Kasumi-1 (cell line): ENCODE results near the gene BMPR1B.

Experiments used
- DNase-seq, 2 experiments: peaks; one replicate each; lab custom pipeline; 2025; lab: John Stamatoyannopoulos, UW

The BMPR1B gene

DNA sequence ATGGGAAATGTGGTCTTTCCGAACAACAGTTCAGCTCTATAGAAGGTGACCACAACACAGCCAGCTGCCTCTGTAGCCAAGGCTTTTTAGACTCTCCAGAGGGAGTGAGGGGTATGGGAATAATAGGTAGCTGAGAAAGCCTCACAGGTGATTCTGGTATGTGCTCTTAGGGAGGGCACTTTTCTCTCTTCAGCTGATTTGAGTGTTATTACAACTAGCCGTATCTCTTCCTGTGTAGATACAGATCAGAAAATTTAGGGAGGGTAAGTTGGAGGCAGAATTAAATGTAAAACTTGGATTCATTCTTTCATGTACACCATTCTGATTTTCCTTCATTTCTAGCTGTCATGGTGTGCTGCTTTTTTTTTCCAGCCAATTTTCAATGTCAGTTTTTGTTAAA lies 154.9 kb downstream of the BMPR1B start:
- no peak for DNase-seq

DNA sequence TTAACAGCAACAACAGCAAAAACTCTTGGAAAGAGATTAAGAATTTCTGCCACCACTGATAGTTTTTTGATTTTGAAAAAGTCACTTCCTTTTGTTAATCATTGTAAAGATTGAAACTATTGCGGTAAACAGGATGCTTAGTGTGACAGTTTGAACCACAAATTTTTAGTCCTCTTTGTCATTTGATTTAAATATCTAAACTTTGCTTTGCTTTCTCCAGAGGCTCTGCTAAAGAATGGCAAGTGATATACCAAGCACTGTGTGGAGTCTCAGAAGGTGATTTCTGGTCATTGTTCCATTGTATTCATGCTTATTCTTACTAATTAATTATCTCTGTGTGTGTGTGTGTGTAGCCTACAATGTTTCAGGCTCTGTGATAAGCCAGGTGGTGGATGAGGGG lies 155.6 kb downstream of the BMPR1B start:
- no peak for DNase-seq

DNA sequence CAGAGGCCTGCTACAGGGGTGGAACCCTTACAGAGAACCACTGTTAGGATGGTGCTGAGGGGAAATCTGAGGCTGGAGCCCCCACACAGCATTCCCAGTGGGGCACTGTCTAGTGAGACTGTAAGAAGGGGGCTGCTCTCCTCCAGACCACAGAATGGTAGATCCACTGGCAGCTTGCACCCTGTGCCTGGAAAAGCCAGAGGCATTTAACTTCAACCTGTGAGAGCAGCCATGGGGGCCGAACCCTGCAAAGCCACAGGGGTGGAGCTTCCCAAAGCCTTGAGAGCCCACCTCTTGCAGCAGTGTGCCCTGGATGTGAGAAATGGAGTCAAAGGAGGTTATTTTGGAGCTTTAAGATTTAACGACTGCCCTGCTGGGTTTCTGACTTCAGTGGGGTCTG lies 159.4 kb downstream of the BMPR1B start:
- DNase-seq = no peak

DNA sequence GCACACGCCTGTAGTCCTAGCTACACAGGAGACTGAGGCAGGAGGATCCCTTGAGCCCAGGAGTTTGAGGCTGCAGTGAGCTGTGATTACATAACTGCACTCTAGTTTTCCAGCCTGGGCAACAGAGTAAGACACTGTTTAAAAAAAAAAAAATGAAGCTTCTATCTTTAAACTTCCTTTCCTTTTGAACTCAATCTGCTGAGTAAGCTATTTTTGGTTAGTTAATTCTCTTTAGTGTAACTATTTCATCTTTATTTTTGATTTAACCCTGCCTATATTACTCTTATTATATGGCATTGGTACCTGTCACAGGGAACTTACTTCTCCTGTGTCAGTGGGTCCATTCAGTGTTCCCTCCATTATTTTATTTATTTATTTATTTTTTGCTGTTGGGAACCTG lies 160.8 kb downstream of the BMPR1B start:
- DNase-seq = no peak

DNA sequence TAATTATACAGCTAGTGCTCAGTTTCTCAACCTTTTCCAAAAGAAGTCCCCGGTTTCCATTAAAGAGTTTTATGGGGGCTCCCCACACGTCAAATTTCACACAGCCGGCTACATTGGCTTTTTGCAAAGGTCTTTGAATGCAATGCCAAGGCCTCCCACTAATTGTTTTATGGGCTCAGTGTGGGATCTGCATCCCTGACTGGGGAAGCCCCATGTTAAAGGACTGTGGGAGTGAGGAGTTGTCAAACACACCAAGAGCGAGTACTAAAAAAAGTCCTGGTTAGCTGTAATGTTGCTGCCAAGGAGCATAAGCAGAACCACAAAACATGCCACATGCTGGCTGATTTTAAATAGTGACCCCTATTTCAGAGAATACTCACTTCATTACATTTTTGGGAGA lies 162.6 kb downstream of the BMPR1B start:
- no peak for DNase-seq

DNA sequence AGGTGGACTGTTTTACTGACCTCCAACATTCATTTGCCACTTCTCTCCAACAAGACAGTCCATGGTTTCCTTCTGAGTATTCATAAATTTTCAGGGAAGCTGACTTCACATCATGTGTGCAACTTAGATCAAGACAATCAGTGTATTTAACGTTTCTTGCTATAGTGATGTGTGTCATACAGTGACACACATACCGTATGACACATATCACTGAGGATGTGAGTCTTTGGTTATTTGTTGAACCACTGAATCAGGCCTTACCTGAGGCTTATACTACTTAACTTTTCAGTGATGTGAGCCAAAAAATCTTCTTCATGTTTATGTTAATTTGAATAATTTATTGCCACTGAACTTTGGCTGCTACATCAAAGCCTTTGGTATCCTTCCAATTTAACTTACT lies 166.8 kb downstream of the BMPR1B start:
- no peak for DNase-seq

DNA sequence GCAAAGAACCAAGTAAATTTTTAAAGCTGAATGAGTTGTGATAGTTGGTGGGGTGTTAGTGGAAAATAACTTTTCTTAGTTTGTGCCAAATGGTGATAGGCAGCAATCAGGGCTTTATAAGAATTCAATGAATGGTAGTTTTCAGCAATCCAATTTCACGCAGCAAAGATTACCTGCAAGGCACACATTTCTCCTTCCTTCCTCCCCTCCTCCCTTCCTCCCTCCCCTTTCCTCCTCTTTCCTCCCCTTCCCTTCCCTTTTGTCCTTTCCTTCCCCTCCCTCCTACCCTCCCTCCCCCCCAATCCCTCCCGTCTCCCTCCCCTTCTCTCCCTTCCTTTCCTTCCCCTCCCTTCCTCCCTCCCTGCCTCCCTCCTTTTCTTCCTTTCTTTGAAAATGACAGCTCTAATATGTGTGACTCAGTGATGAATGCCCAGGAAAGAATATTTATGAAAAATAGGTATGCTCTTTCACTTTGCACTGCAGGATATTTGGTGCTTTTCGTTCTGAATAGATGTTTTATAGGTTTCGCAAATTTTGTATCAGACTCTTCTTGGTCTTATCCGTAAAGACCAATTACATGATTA lies 168.1 kb downstream of the BMPR1B start:
- DNase-seq = no peak

DNA sequence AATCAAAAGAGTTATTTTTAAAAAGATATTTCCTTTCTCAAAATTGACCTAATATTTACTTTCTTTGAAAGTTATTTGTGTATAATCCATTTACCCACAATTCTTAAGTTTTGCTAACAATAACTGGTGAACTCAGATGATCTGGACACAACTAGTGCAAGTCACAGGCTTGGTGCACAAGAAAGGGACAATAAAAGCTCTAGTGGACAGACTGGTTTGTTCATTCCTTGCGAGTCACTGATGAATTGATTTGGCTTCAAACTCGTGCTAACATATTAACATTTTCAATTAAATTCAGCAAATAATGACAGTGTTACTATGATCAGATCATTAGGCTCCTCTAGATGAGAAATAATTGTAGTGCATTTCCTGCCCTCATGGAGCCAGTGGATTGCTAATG lies 169.2 kb downstream of the BMPR1B start:
- no peak for DNase-seq

DNA sequence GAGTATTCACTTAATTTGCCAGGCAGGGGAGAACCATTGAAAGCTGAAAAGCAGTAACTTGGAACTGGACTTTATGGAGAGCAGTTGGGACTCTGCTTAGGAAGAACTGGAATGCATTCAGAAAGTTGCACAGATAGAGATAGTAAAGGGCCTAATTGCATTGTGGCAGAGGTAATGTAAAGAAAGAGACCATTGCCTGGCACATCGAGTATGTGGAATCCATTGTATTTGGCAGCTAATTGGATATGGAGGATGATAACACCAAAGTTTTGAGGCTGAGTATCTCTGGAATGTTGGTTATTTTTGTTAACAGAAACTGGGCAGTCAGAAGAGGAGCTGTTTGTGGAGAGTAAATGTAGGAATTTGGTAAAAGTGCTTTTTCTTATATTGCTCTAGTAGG lies 169.9 kb downstream of the BMPR1B start:
- DNase-seq = no peak

DNA sequence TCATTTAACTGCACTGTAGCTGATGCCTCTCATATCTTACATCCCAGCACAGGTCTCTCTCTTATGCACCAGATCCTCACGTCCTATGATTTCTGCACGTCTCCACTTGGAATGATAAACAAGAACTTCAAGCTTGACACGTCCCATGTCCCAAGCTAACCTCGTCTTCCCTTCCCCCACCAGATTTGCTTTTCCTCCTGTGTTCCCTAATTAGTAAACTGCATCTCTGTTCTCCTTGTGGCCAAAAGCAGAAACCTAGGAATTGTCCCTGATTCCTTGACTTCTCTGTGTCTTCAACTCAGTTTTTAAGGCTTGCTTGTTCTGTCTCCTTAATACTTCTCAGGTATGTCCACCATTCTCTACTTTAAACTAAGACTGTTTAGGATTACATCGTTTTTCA lies 171.9 kb downstream of the BMPR1B start:
- no peak for DNase-seq

DNA sequence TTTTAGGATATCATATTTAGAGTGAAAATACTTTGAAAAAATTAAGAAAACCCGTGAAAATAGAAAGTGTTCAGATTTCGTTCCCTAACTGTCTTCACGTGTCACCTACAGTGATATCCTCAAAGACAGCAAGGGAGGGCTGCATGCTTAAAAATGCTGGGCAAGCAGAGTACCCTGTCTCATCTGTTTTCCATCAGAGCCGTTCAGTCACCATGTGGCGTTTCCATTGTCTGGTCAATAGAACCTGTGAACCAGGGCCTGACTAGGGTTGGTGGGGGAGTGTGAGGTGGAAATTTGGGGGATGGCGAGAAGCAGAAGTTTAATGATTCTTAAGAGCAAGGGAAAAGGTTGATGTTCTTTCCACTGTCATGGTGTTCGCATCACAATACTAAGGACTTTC lies 173.9 kb downstream of the BMPR1B start:
- no peak for DNase-seq

DNA sequence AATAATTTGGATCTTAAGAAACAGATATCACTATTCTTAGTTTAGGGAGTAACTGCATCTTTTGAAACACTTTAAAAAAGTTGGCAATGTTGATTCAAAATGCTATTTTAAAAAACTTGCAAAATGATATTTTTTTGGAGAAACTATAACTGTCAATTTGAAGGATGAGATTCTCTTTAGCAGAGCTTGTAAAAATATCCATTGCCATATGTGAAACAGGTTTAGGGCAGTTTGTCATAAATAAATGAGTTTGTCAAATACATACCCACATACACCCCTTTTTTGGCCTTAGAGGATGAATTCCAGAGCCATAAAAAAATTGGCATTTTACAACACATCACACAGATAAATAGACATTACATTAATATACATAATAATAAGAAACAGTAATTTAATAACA lies 174.6 kb downstream of the BMPR1B start:
- no peak for DNase-seq

DNA sequence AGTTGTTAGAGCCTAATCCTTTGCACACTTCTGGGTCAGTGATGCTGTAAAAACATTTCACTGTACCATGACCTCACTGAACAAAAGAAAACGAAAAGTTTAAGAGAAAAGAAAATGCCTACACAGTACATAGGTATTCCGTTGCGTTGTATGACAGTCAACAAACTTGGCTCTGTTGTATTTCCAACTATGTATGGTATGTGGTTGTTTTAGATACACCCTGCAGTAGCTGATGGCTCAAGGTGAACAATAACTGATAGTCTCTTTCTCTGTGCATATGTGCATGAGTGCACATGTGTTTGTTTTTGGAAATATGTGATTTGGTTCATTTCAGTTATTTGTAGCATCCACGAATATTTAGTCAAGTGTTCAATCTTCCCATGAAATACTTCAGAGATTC lies 176.0 kb downstream of the BMPR1B start:
- no peak for DNase-seq

DNA sequence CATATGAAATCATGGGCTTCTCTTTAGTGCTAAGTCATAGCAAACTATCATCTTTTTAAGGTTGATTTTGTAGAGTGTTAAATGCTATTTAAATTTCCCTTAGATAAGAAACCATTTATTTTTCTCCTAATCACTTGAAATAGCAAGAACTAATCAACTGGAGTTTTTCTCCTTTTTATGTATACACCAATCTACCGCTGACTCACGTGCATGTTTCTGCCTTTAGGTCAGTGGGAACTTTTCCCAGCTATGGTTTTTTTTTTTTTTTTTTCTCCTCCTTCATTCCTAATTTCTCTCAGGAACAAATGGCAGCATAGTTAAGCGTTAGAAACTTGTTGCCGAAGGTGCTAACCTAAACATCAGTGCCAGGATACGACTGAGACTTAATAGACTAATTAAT lies 176.4 kb downstream of the BMPR1B start:
- no peak for DNase-seq

DNA sequence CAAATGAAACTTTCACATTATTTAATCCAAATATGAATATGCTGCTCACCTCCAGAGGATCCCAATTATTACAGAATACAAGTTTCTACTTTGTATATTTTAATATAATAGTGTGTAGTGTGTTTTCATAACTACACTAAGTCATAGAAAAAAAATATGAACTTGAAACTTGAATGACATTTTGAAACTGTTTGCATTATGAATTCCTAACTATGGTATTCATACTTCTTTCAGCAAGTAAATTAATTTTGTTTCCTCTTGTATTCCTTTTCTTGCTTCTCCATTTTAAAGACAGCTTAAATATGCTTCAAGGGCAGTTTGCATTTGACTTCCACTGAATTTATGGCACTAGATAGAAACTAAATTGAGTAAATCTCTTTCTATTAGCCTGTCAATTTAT lies 177.1 kb downstream of the BMPR1B start:
- no peak for DNase-seq

DNA sequence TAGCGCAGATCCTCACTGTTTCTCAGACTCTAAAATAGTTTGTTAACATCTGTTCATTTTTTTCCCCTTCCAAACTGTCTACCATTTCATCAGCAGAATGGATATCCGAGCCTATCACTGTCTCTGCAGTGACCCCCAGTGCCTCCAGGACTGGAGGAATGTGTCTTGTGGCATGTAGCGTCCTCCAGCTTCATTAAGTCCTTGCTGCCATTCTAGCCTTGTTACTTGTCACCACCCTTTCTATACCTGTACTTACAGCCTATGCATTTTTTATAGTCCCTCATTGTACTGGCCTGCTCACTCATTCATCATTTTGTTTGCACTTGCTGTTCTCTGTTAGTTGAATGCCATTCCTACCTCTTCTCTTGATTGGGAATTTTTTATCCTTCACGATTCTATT lies 179.1 kb downstream of the BMPR1B start:
- no peak for DNase-seq

DNA sequence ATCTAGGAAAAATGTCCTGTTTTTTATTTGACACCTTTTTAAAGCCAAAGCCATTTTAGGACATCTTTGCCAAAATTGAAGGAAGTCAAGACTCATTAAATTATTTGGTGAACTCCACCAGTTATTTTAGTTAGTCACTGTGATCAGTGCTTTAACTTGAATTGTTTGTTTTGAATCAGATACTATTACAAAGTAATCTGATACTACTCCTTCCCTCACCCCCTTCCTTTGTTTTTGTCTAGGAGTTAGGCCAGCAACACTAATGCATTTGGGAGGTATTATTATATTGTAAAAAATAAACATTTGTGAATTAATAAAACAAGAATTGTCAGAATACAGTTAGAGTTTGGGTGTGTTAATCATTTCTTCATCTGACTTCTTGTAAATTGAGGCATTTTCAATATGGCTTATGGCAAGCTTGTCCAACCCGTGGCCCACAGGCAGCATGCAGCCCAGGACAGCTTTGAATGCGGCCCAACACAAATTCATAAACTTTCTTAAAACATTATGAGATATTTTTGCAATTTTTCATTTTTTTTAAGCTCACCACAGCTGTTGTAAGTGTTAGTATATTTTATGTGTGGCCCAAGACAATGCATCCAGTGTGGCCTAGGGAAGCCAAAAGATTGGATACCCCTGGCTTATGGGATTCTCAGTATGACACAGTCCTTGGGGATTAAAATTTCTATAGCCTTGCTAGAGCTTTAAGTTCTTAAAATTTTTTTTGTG lies 182.2 kb downstream of the BMPR1B start:
- no peak for DNase-seq

DNA sequence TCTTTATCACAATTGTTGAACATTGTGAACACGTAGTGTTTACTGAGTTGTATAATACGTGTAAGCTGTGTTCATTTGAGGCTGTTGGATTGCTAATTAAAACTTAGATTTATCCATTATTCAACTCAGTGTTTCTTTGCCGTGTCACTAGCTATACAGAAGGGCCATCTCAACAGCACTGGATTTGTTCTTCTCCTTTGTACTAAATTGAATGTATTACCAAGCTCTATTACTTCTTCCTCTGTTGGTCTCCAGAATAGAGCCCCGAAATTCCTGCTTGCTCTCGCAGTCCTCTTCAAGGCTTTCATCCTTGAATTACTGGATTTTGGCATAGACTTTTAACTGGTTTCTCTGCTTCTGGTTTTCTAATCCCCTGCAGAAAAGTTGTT lies 182.8 kb downstream of the BMPR1B start:
- no peak for DNase-seq

DNA sequence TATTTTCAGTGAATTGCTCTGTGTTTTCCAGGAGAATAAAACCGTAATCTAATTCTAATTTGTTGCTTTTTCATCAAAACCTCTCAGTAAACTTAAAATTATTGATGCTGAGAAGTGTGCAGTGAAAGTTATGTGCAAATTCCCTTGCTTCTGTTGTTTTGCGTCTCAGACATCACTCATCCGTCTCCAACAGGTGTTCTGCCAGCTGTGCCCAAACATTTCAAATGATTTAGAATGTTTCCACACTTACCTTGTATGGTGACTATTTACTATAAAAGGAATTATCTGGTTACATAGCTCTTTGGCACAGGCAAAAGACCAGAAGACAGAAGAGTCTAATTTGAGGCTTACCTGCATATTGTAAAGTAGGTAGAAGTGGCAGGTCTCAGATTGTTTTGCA lies 184.0 kb downstream of the BMPR1B start:
- no peak for DNase-seq

DNA sequence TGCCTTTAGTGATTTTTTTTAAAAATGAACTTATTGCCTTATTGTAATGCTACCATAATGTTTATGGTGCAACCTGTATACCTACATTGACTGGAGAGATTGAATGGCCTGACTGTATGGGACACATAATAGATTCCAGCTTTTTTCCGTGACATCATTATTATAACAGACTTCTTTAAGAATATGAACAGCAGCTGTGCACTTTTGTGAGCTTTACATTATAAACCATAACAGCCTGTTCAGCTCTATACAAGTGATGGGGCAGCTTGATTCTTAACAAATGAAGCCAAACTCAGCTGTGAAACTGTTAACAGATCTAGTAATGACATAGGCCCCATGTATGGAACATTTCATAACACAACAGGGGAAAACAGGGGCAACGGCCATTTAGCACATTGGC lies 187.0 kb downstream of the BMPR1B start:
- DNase-seq = no peak

DNA sequence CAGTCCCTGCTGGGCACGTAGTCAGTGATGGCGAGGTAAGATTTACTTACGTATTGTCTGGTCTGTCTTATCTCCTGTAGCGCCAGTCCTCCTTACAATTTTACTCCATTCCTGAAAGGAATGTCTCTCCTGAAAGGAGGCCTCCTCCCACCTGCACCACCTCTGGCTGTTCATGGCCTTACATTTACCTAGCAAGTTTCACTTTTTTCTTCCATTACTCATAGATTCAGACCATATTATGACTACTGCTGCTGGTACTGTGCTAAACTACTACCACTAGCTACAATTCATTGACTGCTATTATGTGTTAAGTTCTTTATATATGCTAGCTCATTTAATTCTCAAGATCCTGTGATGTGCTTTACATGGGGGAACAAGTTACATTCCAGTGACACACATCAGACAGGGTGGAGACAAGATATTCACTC lies 189.9 kb downstream of the BMPR1B start:
- no peak for DNase-seq

DNA sequence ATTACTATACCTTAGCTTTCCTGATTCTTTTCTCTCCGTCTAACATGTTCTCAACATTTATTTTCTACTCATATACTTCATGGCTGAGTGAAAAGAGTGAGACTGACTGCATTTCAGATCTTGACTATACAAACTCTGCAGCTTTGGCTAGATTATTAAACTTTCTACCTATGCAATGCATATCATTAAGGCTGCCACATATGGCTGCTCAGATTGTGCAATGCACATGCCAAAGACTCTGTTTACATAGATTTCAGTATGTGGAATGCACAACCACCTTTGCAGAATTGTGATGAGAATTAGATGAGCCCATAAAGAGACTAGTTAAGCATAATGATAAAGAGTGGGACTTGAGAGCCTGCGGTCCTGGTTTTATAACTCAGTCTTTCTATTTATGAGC lies 196.5 kb downstream of the BMPR1B start:
- DNase-seq = no peak

DNA sequence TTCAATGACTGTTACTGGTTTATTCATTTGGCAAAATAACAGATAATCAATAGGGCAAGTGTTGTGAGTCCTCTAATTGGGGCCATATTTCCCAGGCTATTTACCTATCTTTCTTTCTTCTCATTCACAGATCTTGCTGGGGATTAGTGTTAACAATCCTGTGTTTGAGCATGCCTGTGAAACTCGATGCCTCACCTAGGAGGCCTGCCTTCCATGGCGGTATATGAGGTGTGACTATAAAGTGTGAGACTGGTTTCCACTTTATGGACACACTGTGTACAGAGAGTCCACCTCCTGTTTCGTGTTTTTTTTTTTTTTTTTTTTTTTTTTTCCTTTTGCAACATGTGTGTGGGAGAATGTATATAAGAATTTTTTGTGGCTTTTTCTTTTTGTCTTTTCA lies 199.3 kb downstream of the BMPR1B start:
- DNase-seq = no peak

DNA sequence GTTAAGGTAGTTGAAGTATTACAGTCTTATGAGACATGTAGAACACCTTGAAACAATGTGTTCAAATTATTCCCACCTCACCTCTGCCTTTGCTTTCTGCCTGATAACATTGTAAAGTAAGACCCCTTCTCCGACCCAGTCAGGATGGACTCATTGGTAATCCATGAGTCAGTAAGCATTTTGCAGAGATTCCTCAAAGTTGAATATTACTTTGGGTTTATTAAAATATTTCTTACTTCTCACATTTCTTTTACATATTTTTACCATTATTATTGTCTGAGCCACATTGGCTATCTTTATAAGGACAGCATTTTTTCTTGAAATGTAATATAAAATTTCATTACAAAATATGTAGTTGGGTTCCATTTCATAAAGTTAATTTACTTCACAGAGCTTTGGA lies 201.6 kb downstream of the BMPR1B start:
- DNase-seq = no peak
